DND-41 (cell line): ENCODE results near the gene OCIAD1.

Experiments
- CTCF ChIP-seq: IDR thresholded peaks from 2 replicates; pipeline ENCODE4 v1.5.1; 2012; ENCODE audit warnings: borderline replicate concordance, low read length, moderate library complexity, mild to moderate bottlenecking; ENCODE audit not compliant: poor library complexity, severe bottlenecking; ENCODE audit errors: extremely low read depth
- EZH2 ChIP-seq: IDR thresholded peaks from 3 replicates; pipeline ENCODE4 v1.6.1; 2012; ENCODE audit warnings: borderline replicate concordance, low read depth, mild to moderate bottlenecking, moderate library complexity, low read length, inconsistent platforms; ENCODE audit not compliant: severe bottlenecking

GRCh38 chr4:48796191-48796926 lies 34.5 kb upstream of the OCIAD1 start:
- TF ChIP-seq CTCF = no peak
- no peak for TF ChIP-seq EZH2
